COR-L47 (cell line): ENCODE data around the gene MUC16.

Experiments used
- DNase-seq: peaks from one replicate; lab custom pipeline; 2025; lab: John Stamatoyannopoulos, UW

Gene MUC16

DNA sequence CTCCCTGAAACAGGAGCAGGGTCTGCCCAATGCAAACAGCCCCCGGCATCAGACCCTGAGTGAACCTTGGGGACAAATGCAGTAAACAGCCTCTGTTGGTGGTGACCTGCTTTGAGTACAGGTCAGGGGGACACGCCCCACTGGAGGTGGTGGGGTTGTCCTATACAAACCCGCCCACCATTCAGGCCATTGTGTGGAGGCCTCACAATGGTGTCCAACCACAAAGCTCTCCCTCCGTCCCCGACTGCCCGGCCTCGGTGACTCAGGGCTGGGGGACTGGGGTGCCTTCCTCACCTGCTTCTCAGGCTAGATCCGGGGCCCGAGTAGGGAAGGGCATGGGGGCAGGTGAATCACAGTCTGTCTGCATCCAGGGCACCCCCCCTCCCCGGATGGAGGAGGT lies 1.5 kb downstream of the MUC16 start:
- DNase-seq: no peak

DNA sequence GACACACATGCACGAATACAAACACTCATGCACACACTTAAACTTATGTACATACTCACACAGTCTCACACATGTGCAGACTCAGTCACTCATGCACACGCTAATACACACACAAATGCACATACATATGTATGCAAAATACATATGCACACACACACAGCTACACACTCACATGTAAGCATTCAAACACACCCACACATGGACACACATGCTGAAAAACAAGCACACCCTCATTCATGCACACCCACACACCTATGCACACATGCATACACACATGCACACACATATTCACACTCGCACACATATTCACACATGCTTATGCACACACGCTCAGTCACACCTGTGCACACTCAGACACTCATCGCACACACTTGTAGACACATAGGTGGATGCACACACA lies 9.3 kb downstream of the MUC16 start:
- DNase-seq: no peak

GRCh38 chr19:8988204-8988603 lies 22.0 kb downstream of the MUC16 start:
- DNase-seq: no peak

DNA sequence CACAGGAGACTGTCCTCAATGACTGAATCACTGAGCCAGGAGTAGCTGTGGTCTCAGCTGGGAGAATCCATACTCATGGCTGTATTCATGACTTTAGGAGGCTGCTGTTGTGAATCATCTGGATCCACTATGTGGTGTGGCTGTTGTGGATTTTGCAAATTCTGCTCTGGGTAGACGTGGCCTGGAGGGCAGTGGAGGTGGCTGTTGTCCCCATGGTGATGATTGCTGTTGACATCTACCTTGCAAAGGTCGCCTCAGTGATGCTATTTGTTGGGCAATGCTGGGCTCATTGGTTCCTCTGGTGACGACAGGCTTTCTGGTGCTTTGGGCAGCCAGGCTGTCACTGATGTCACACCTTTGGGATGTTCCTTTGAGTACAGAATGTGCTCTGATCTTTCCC lies 23.9 kb downstream of the MUC16 start:
- no peak for DNase-seq

DNA sequence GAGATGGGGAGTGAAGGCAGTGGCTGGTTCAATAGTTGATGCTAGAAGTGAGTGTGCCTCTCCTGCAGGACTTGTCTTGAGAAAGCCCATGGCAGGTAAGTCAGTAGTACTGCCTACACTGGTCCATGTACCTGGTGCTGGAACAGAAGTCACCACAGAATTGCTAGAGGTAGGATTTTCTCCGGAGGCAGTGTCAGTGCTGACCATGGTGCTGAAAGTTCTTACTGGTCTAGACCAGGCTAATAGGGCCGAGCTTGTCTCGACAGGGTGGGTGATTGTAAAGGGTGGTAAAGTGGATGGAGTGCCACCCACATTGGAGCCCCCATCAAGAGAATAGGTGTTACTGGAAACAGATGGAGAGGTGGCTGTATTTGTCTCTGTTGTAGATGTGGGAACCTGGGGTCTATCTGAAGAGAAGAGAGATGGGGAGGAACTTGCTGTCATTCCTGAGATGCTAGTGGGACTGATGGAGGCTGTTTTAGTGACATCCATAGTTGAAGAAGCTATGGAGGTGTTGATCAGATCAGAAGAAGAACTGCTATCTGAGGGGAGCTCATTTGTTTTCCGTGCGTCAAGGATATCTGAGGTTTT lies 36.6 kb downstream of the MUC16 start:
- no peak for DNase-seq

GRCh38 chr19:8965887-8966286 lies 44.3 kb downstream of the MUC16 start:
- no peak for DNase-seq
